Measurements from ENCODE around the gene MT1A. TPM values are rescaled to one million over a fixed set of nuclear protein-coding genes. Genes with fewer than 3 reads are reported as not detected.

MT1A gene
- total RNA-seq, 1 donor from 2014 or later: not detected

DNA sequence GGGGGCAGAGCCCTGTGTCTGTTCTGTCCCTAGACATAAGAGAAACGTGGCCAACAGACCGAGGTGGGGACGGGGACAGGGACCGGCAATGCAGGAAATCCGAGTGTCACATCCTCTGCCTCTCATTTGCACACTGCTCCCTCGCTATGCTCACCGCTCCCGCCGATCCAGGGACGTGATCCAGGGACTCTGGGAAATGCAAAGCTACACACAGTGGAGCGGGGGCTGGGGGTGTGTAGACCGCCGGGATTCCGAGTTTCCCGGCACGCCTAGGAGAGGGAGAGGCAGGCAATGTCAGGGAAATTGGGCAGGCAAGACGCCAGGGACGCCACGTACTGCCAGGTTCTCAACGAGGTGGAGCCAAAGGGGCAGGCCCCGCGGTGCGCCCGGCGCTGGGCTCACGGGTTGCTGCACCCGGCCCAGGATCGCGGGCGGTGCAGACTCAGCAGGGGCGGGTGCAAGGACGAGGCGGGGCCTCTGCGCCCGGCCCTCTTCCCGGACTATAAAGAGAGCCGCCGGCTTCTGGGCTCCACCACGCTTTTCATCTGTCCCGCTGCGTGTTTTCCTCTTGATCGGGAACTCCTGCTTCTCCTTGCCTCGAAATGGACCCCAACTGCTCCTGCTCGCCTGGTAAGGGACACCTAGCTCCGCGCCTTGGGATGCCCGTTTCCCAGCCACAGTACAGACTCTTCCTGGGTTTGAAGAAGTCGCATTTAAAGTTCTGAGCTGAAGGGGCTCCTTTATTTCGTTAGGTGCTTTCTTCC lies 43.7 kb downstream of the MT1A start, which contains the start of gene MT1X:
Gene MT1X (plus strand): TSS at position 532 of the 764 bp plus-strand sequence. CDS start 71 bp downstream, at position 603.
- TF ChIP-seq, protein P1, sequence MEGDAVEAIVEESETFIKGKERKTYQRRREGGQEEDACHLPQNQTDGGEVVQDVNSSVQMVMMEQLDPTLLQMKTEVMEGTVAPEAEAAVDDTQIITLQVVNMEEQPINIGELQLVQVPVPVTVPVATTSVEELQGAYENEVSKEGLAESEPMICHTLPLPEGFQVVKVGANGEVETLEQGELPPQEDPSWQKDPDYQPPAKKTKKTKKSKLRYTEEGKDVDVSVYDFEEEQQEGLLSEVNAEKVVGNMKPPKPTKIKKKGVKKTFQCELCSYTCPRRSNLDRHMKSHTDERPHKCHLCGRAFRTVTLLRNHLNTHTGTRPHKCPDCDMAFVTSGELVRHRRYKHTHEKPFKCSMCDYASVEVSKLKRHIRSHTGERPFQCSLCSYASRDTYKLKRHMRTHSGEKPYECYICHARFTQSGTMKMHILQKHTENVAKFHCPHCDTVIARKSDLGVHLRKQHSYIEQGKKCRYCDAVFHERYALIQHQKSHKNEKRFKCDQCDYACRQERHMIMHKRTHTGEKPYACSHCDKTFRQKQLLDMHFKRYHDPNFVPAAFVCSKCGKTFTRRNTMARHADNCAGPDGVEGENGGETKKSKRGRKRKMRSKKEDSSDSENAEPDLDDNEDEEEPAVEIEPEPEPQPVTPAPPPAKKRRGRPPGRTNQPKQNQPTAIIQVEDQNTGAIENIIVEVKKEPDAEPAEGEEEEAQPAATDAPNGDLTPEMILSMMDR (conservative IDR thresholded peaks at IDR 0.05): no peak
- Mint-ChIP-seq H3K4me1 (peaks cover 14% of the 10 kb centered on the region), H3K27ac (ENCODE audit: unreplicated experiment) (peak within 1 kb of the TSS; percentile 95), H3K27me3 (ENCODE audit: low read depth) (peaks cover 14% of the 10 kb centered on the region), H3K9me3 (peaks cover 3% of the 10 kb centered on the region), H3K36me3 (ENCODE audit: low read depth) (no peaks in the 10 kb centered on the region), H3K4me3 (peak within 1 kb of the TSS; percentile 89)
- peak; percentile 72 for DNase-seq (ENCODE audit: low read depth, low spot score)

DNA sequence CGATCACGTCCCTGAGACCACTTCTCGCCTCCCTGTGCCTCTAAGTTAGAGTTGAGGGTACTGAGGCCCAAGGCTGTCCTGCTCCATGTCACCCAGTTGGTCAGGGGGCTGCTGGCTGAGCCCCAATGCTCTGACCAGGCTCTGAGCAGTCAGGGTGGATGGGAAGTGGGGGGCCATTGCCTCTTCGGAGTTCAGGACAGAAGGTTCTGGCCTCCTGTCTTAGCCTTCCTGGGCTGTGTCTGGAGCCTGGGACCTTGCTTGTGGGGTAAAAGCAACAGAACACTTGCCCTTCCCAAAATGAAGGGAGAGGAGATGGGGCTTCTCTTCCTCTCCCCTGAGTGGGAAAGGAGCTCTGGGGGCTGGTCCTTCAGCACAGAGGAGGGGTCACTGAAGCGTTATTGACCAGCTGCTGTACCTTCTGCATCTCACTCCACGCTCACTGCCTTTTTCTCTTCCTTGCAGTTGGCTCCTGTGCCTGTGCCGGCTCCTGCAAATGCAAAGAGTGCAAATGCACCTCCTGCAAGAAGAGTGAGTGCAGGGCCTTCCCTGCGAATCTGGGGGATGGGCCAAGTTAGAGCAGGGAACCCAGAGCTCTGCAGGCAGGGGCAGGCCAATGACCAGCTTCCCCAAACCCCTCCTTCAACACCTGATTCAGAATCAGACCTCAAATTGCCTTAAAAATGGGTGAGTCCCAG lies 44.4 kb downstream of the MT1A start:
- H3K4me3 Mint-ChIP-seq: peak overlapping the region; percentile 89
- H3K27ac Mint-ChIP-seq (ENCODE audit: unreplicated experiment): no peak overlapping the region
- H3K27me3 Mint-ChIP-seq (ENCODE audit: low read depth): peaks cover 8% of the 10 kb centered on the region
- no peak for DNase-seq (ENCODE audit: low read depth, low spot score)
- H3K4me1 Mint-ChIP-seq: peaks cover 14% of the 10 kb centered on the region
- peaks cover 4% of the 10 kb centered on the region for H3K9me3 Mint-ChIP-seq
- TF ChIP-seq, protein P1 (conservative IDR thresholded peaks at IDR 0.05): no peak
- H3K36me3 Mint-ChIP-seq (ENCODE audit: low read depth): no peaks in the 10 kb centered on the region

DNA sequence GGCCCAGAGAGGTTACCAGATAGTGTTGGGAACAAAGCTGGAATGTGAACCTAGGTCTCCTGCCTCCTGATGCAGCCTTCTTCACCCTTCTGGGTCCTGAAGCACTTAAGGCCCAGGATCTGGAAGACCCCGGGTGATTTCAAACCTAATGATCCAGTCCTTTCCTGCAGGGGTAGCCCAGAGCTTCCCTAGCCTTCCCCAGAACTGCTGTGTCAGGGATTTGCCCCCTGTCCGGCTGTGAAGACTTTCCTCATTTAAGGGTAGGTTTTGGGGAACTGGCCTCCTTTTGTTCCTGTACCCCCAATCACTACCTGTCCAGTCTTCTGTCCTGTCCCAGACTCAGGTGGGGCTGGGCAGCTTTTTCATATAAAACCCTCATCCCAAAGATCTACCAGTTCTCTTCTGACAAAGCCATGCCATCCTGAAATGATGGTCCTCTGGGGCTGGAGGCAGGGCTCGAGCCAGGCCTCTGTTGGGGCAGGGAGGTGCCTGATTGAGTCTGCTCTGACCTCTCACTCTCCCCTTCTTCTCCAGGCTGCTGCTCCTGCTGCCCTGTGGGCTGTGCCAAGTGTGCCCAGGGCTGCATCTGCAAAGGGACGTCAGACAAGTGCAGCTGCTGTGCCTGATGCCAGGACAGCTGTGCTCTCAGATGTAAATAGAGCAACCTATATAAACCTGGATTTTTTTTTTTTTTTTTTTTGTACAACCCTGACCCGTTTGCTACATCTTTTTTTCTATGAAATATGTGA lies 45.1 kb downstream of the MT1A start:
- peak overlapping the region; percentile 54 for H3K4me3 Mint-ChIP-seq
- no peaks in the 10 kb centered on the region for H3K36me3 Mint-ChIP-seq (ENCODE audit: low read depth)
- peaks cover 14% of the 10 kb centered on the region for H3K4me1 Mint-ChIP-seq
- DNase-seq (ENCODE audit: low read depth, low spot score): no peak
- TF ChIP-seq, protein P1 (conservative IDR thresholded peaks at IDR 0.05): no peak
- peaks cover 5% of the 10 kb centered on the region for H3K9me3 Mint-ChIP-seq
- no peak overlapping the region for H3K27ac Mint-ChIP-seq (ENCODE audit: unreplicated experiment)
- peaks cover 6% of the 10 kb centered on the region for H3K27me3 Mint-ChIP-seq (ENCODE audit: low read depth)

DNA sequence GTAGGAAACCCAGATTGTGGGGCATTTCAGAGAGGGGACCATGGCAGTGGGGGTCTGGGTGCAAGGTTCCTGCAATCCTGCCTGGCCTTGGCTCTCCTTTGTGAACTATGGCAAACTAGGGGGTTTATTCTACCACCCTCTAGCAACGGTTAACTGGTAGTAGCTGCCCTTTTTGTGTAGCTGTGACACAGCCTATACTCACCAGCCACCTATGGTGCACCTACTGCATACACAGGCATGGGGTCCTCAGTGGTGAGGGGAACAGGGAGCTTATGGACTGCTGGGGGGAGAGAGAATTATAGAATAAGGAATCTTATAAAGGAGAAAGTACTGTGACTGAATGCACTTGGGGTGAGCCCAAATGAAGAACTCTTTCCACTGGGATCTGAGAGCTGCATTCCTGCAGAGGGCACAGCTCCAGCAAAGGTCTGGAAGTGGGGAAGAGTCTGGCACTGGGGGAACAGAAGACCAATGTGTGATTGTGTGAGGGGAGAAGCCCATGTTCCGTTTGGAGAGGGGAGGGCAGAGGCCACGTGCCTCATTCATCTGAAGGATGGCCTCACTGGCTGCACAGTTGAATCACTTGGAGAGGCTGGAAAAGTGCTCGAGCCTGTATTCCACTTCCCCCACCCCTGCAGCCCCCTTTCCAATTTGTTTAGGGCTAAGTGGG lies 45.9 kb downstream of the MT1A start:
- Mint-ChIP-seq H3K4me3 (peak overlapping the region; percentile 54), H3K9me3 (peaks cover 5% of the 10 kb centered on the region), H3K27me3 (ENCODE audit: low read depth) (peaks cover 6% of the 10 kb centered on the region), H3K4me1 (peaks cover 17% of the 10 kb centered on the region), H3K36me3 (ENCODE audit: low read depth) (no peaks in the 10 kb centered on the region), H3K27ac (ENCODE audit: unreplicated experiment) (no peak overlapping the region)
- TF ChIP-seq, protein P1 (conservative IDR thresholded peaks at IDR 0.05): no peak
- DNase-seq (ENCODE audit: low read depth, low spot score): no peak
